Measurements from ENCODE around the gene UQCC5. TPM values are rescaled to one million over a fixed set of nuclear protein-coding genes. Genes with fewer than 3 reads are reported as not detected.

Gene UQCC5
- total RNA-seq, 2 donors from 2014 or later: 9.0 to 11.3 TPM

DNA sequence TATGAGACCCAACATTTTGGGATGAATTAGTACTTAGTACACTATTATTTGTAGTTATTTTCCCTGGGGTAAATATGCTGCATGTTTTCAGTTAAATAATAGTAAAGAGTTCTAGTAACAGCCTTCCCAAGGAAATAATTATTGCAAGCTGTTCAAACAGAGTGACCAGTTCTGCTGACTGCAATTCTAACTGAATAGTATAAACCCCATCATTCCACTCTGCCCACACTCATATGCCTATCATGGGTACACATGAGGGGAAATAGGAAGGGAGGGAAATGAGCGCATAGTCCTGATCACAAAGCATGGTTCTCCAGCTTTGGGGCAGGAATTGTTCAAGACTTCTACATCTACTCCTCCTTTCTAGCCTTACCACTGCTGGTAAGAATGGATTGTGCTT is 18.7 kb downstream of the UQCC5 start:
- Histone ChIP-seq H3K4me3 (no peak overlapping the region), H3K36me3 (peaks cover 15% of the 10 kb centered on the region), H3K9me3 (no peaks in the 10 kb centered on the region), H3K27ac (no peak overlapping the region), H3K4me1 (no peaks in the 10 kb centered on the region), H3K9ac (ENCODE audit: low read depth in 2 of 2, low read length in 2 of 2) (no peak overlapping the region), H3K27me3 (no peaks in the 10 kb centered on the region)
- intact Hi-C loops (cut with DNase I): no loop called here
- DNase-seq: no peak
- TF ChIP-seq, protein P1, sequence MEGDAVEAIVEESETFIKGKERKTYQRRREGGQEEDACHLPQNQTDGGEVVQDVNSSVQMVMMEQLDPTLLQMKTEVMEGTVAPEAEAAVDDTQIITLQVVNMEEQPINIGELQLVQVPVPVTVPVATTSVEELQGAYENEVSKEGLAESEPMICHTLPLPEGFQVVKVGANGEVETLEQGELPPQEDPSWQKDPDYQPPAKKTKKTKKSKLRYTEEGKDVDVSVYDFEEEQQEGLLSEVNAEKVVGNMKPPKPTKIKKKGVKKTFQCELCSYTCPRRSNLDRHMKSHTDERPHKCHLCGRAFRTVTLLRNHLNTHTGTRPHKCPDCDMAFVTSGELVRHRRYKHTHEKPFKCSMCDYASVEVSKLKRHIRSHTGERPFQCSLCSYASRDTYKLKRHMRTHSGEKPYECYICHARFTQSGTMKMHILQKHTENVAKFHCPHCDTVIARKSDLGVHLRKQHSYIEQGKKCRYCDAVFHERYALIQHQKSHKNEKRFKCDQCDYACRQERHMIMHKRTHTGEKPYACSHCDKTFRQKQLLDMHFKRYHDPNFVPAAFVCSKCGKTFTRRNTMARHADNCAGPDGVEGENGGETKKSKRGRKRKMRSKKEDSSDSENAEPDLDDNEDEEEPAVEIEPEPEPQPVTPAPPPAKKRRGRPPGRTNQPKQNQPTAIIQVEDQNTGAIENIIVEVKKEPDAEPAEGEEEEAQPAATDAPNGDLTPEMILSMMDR (IDR thresholded peaks at IDR 0.05): no peak

DNA sequence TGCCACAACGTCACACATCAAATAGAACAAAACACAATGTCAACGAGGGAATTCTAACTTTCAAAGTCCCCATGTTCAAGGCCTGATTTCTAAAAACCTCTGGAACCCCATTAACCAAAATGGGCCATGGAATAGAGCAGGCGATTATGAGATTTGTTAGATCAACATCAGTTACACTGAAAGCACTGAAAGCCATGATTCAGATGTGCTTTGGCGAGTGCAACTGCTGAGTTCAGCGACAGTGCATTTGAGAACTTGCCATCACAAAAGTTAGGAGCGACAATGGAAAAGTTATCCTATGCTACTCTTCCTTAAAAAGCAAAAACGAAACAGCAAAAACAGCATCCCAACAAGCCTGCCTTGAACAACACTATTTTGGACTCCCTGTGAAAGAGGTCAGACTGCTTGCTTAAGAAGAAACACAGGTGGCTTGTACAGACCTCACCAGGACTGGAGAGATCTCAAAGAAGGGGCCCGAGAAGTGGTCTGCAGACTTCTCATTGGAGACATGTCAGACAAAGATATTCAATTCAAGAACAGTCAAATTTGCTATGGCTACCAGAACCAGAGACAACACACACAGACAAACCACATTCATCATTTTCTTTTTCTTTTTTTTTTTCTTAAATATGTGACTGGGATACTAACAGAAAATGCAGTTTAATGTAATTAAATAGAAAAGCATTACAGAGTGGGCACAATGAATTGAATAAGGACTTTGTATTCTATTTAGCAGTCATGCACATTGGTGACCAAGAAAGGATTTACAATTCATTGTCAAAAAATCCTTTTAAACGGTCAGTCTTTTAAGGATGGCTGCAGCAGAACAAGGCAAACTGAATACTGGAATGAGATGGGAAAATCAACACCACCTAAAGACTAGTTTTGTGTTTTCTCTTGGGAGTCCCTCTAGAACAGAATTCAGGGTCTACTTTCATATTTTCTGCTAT is 20.9 kb downstream of the UQCC5 start:
- no peak for DNase-seq
- H3K9ac ChIP-seq (ENCODE audit: low read depth in 2 of 2, low read length in 2 of 2): no peak overlapping the region
- H3K4me1 ChIP-seq: no peaks in the 10 kb centered on the region
- H3K27me3 ChIP-seq: no peaks in the 10 kb centered on the region
- TF ChIP-seq, protein P1 (IDR thresholded peaks at IDR 0.05): no peak
- H3K4me3 ChIP-seq: no peak overlapping the region
- H3K27ac ChIP-seq: no peak overlapping the region
- no peaks in the 10 kb centered on the region for H3K9me3 ChIP-seq
- peaks cover 20% of the 10 kb centered on the region for H3K36me3 ChIP-seq
- intact Hi-C loops (cut with DNase I): no loop called here

DNA sequence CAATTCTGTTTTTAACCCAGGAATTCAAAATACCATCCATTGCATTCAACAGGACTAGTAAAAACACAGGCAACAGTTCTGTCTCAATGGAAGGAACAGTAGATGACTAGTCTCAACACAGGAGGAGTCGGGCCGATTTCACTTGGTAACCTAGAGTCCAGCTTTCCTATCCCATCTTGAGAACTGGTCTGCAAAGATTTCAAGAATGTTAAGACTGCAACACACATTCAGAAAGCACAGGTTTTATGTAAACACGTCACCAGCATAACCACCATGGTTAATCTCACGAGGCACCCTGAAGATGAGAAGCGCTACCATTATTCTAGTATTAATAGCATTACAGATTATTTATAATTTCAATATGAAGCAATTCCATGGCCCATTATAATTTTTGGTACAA is 22.0 kb downstream of the UQCC5 start:
- no peak for DNase-seq
- Histone ChIP-seq H3K36me3 (peaks cover 20% of the 10 kb centered on the region), H3K4me1 (no peaks in the 10 kb centered on the region)

DNA sequence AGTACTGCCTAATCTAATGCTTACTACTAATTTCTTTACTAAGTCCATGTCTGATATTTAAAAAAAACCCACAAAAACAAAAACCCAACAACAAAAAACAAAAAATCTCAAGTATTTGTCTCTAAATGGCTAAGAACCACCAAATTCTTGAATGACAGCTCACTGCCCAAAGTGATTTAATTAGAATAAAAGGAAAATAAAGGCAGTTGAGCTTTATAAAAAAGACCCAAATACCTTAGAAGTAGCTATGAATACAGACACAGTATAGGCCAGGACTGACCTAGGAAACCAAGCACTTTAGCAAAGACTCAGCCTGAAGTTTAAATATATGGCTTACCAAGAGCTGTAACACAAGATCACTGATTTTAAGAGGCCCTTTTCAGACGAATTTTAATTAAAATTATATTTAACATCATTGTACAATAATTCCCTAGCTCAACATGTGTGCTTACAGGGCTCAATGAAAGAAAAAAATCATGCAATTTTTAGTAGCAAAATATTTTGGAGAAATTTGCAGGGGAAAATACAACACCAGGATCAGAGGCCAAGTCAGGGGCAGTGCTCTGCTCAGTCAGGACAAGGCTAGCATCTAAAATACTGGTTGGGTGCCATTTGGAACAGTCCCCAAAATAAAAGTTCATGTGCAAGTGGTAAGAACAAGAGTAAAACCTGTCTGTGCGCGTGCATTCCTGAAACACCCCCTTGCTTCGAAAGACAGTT is 24.8 kb downstream of the UQCC5 start:
- Histone ChIP-seq H3K27me3 (no peaks in the 10 kb centered on the region), H3K4me3 (no peak overlapping the region), H3K27ac (no peak overlapping the region), H3K36me3 (peaks cover 20% of the 10 kb centered on the region), H3K9me3 (no peaks in the 10 kb centered on the region), H3K9ac (ENCODE audit: low read depth in 2 of 2, low read length in 2 of 2) (no peak overlapping the region), H3K4me1 (no peaks in the 10 kb centered on the region)
- no peak for DNase-seq
- TF ChIP-seq, protein P1 (IDR thresholded peaks at IDR 0.05): no peak
- intact Hi-C loops (cut with DNase I): no loop called here

More for the DNA sequence above, 22.0 kb downstream of the UQCC5 start:
- no peak overlapping the region for H3K27ac ChIP-seq
- no peaks in the 10 kb centered on the region for H3K27me3 ChIP-seq
- H3K4me3 ChIP-seq: no peak overlapping the region
- TF ChIP-seq, protein P1 (IDR thresholded peaks at IDR 0.05): no peak
- intact Hi-C loops (cut with DNase I): no loop called here
- H3K9me3 ChIP-seq: no peaks in the 10 kb centered on the region
- no peak overlapping the region for H3K9ac ChIP-seq (ENCODE audit: low read depth in 2 of 2, low read length in 2 of 2)

DNA sequence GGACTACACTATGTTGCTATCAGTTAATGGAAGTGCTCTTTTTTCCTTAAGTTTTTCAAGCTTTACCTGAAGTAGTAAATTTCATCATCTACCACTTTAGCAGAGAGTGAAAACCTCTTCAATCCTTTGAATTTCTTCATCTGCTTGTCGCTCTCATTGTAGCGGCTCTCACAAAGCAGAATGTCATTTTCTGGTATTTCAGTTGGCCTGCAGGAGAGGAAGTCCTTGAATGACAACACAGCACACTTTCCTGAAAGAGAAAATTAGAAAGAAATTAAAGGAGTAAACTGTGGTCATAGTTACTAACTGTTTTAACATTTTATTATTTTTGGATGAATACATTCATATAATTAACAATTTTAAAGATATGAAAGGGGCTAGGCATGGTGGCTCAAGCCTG is 27.6 kb downstream of the UQCC5 start:
- no peaks in the 10 kb centered on the region for H3K4me1 ChIP-seq
- TF ChIP-seq, protein P1 (IDR thresholded peaks at IDR 0.05): no peak
- H3K9me3 ChIP-seq: no peaks in the 10 kb centered on the region
- intact Hi-C loops (cut with DNase I): no loop called here
- no peak overlapping the region for H3K9ac ChIP-seq (ENCODE audit: low read depth in 2 of 2, low read length in 2 of 2)
- DNase-seq: no peak
- no peak overlapping the region for H3K4me3 ChIP-seq
- H3K27ac ChIP-seq: no peak overlapping the region
- H3K36me3 ChIP-seq: peaks cover 7% of the 10 kb centered on the region
- no peaks in the 10 kb centered on the region for H3K27me3 ChIP-seq

Measured in colonic mucosa (tissue), 4 donors.